Measurements from ENCODE around the gene SLC7A11. TPM values are rescaled to one million over a fixed set of nuclear protein-coding genes. Genes with fewer than 3 reads are reported as not detected.
A peak's percentile ranks its signal among the peaks of the same experiment; 100 is the strongest.

SLC7A11 gene
- total and polyA plus RNA-seq, 2 of the 4 experiments (the other 2 are of a cell fraction) = 8.3 to 24.7 TPM

DNA sequence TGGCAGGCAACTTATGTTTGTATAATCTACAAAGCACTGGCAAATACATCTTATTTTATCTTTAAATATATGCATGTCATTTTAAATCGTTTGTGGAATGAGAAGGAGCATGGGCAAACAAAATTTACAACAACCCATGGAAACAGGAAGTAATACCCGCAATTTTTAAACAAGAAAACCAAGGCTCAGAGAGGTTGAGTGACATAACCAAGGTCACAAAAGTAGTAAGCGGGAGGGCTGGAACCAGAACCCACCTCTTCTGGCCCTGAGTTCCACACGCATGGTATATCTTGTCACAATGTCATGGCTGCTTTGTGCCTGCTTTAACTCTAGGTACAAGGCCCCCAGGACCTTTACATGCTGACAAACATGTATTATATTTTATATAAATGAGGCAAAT lies 52.9 kb downstream of the SLC7A11 start:
- H3K9ac ChIP-seq (ENCODE audit: low read depth, low read length) = no peak overlapping the region
- H3K9me3 ChIP-seq (ENCODE audit: control insufficient read depth, insufficient read depth, low read length) = no peaks in the 10 kb centered on the region
- no peak overlapping the region for H3K4me3 ChIP-seq (ENCODE audit: insufficient read depth, low read depth, low read length)
- H4K91ac ChIP-seq (ENCODE audit: insufficient read depth, low read depth, low read length) = no peak overlapping the region
- no peak overlapping the region for H2BK120ac ChIP-seq (ENCODE audit: low read depth, low read length)
- no peak overlapping the region for H2BK20ac ChIP-seq (ENCODE audit: low read depth, low read length)
- H3K23ac ChIP-seq (ENCODE audit: low read depth, low read length) = no peak overlapping the region
- CTCF ChIA-PET = no interaction called here
- no peak overlapping the region for H4K5ac ChIP-seq (ENCODE audit: low read depth, low read length)
- peak overlapping the region; percentile 12 for H2BK5ac ChIP-seq (ENCODE audit: low read depth, low read length, poor library complexity, severe bottlenecking)
- no peak overlapping the region for H3K56ac ChIP-seq (ENCODE audit: extremely low read depth, insufficient read depth, low read length)
- no peak overlapping the region for H3K4ac ChIP-seq (ENCODE audit: low read depth, low read length)
- peaks cover 8% of the 10 kb centered on the region for H3K36me3 ChIP-seq (ENCODE audit: control insufficient read depth, insufficient read depth, low read length)
- no peak overlapping the region for H3K14ac ChIP-seq (replicated peaks; ENCODE audit: low read depth, low read length)
- no peak overlapping the region for H3K27ac ChIP-seq (ENCODE audit: insufficient read depth, low read length)
- dilution Hi-C loops (cut with HindIII; ENCODE audit: low sequenced_read_pairs, unreplicated experiment) = no loop called here
- H3K18ac ChIP-seq (ENCODE audit: low read depth, low read length) = no peak overlapping the region
- H2AK5ac ChIP-seq (ENCODE audit: low read depth, low read length) = peak overlapping the region; percentile 29; the same call in 1 of the 2 replicates
- POLR2A ChIA-PET (ENCODE audit: unreplicated experiment) = no interaction called here
- DNase-seq = no peak
- H4K8ac ChIP-seq (ENCODE audit: low read depth in 2 of 2, low read length in 2 of 2) = no peak overlapping the region; a peak in 1 of 4 replicates
- intact Hi-C loops (cut with micrococcal nuclease) = loop anchor here (5.0 kb wide), 2 partner anchors 308 to 493 kb away; no protein-coding TSS in a partner anchor
- H2AK9ac ChIP-seq (replicated peaks; ENCODE audit: low read depth, low read length, poor library complexity) = no peak overlapping the region
- H3K4me2 ChIP-seq (ENCODE audit: low read depth, low read length) = no peak overlapping the region
- no peak for TF ChIP-seq MAZ (IDR thresholded peaks at IDR 0.05; ENCODE audit: borderline replicate concordance, low read depth, low read length)
- TF ChIP-seq CHD1 (IDR thresholded peaks at IDR 0.05; ENCODE audit: low read depth, low read length) = no peak
- no peak for TF ChIP-seq FOS (IDR thresholded peaks at IDR 0.05; ENCODE audit: low read depth, low read length)
- no TSS peak for BruUV-seq (replicated peaks)
- ATAC-seq (ENCODE audit: low read depth) = no peak
- H2BK15ac ChIP-seq (ENCODE audit: low read depth, low read length) = no peak overlapping the region
- H4K20me1 ChIP-seq (ENCODE audit: insufficient read depth, low read length) = no peaks in the 10 kb centered on the region
- H3K4me1 ChIP-seq (ENCODE audit: control insufficient read depth, insufficient read depth, low read length) = peaks cover 6% of the 10 kb centered on the region; the same call in 1 of the 2 replicates
- H3K27me3 ChIP-seq (ENCODE audit: control insufficient read depth, insufficient read depth, low read length) = no peaks in the 10 kb centered on the region
- WGBS, 2 experiments (ENCODE audit: extremely low coverage in 2 of 2, insufficient read length in 1 of 2) = no CpG with 5 or more reads among the region's 4 CpGs
- H3K9me1 ChIP-seq (ENCODE audit: insufficient read depth, low read length) = peaks cover 8% of the 10 kb centered on the region; the same call in 1 of the 2 replicates
- in situ Hi-C loops (cut with MboI; ENCODE audit: low sequenced_read_pairs) = loop anchor here (10.0 to 25.0 kb wide), 2 partner anchors 496 to 652 kb away; partner anchors contain the start of gene PCDH18
- no peak overlapping the region for H2AFZ ChIP-seq (replicated peaks; ENCODE audit: low read length, poor library complexity)
- H3K79me1 ChIP-seq (ENCODE audit: low read depth in 1 of 2, low read length in 2 of 2) = peaks cover 8 to 43% of the 10 kb centered on the region in 2 experiments; a peak in 3 of 4 replicates

All from IMR-90 (cell line).